ENCODE results near the gene CPA5. TPM values are rescaled to one million over a fixed set of nuclear protein-coding genes. Genes with fewer than 3 reads are reported as not detected.

Gene CPA5
- total RNA-seq, 2 donors from 2014 or later, result not detected

DNA sequence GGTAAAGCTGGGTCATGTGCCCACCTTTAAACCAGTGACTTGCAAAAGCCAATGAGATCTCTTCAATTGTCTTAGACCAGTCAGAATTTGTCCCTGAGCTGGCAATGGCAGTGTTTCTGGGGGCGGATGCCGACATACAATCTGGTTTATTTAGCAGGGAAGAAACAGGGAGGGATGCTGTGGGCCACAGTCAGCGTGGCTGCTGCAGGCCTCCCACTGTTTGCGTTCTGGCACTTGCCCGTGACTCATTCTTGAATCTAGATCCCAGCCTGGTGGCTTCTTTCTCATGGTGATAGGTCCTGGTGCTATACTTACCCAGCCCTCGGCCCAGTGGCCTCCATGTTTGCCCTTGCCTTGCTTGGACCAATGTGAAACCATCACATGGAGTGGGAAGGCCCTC is 32.6 kb downstream of the CPA5 start:
- H3K4me1 ChIP-seq (ENCODE audit: control insufficient read depth in 1 of 2, low read depth in 2 of 2), result peaks cover 28 to 44% of the 10 kb centered on the region in 2 donors
- H3K9me3 ChIP-seq, result no peaks in the 10 kb centered on the region
- H3K36me3 ChIP-seq, result no peaks in the 10 kb centered on the region
- H3K27me3 ChIP-seq (replicated peaks; ENCODE audit: insufficient read depth), result no peaks in the 10 kb centered on the region
- H3K4me3 ChIP-seq, result no peak overlapping the region
- H3K27ac ChIP-seq, result no peak overlapping the region
- TF ChIP-seq, protein P1, sequence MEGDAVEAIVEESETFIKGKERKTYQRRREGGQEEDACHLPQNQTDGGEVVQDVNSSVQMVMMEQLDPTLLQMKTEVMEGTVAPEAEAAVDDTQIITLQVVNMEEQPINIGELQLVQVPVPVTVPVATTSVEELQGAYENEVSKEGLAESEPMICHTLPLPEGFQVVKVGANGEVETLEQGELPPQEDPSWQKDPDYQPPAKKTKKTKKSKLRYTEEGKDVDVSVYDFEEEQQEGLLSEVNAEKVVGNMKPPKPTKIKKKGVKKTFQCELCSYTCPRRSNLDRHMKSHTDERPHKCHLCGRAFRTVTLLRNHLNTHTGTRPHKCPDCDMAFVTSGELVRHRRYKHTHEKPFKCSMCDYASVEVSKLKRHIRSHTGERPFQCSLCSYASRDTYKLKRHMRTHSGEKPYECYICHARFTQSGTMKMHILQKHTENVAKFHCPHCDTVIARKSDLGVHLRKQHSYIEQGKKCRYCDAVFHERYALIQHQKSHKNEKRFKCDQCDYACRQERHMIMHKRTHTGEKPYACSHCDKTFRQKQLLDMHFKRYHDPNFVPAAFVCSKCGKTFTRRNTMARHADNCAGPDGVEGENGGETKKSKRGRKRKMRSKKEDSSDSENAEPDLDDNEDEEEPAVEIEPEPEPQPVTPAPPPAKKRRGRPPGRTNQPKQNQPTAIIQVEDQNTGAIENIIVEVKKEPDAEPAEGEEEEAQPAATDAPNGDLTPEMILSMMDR (IDR thresholded peaks at IDR 0.05), result no peak
- DNase-seq (ENCODE audit: low spot score), result no peak
- ATAC-seq (ENCODE audit: insufficient number of reproducible peaks, low FRiP score, low read depth), result no peak

DNA sequence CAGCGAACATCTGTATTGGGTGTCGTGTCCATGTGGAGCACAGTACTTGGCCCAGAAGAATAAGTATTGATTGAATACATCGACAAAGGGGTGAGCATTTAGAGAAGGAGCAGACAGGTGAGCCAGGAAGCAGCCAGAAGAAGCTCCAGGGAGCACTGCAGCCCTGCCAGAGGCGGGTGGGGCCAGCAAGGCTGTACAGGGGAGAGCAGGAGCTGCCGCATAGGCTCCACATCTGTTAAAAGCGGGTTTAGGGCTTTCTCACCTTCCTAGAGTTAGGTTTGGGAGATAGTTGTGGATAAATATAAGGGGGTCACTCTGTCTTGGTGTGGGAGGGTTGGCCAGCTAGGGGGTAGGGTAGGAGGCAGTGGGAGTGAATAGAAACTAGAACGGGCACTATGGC is 34.4 kb downstream of the CPA5 start:
- Histone ChIP-seq H3K27me3 (replicated peaks; ENCODE audit: insufficient read depth) (no peaks in the 10 kb centered on the region), H3K4me1 (ENCODE audit: control insufficient read depth in 1 of 2, low read depth in 2 of 2) (peaks cover 15 to 26% of the 10 kb centered on the region in 2 donors), H3K36me3 (no peaks in the 10 kb centered on the region), H3K27ac (no peak overlapping the region), H3K9me3 (no peaks in the 10 kb centered on the region), H3K4me3 (no peak overlapping the region)
- no peak for DNase-seq (ENCODE audit: low spot score)
- TF ChIP-seq, protein P1 (IDR thresholded peaks at IDR 0.05), result no peak
- no peak for ATAC-seq (ENCODE audit: insufficient number of reproducible peaks, low FRiP score, low read depth)

DNA sequence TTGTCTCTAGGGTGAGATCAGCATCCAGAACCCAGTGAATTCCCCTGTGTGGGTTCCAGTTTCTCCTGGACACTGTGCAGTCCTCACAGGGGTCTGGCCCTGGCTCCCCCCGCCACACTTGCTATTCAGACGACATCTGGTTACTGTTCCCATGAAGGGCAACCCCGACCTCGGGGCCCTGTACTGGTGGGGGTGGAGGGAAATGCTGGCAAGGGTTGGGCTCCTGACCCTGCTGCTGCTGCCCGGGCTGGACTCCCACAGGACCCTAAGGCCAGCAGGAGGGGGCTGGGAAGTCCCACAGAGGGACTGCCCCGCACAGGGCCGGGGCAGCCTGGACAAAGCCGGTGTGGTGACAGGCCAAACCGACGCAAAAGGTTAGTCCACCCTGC is 34.9 kb downstream of the CPA5 start:
- DNase-seq (ENCODE audit: low spot score) (no peak), ATAC-seq (ENCODE audit: insufficient number of reproducible peaks, low FRiP score, low read depth) (no peak)
- H3K27me3 ChIP-seq (replicated peaks; ENCODE audit: insufficient read depth), result no peaks in the 10 kb centered on the region
- H3K27ac ChIP-seq, result peak overlapping the region; percentile 3 to 19
- no peak overlapping the region for H3K4me3 ChIP-seq
- TF ChIP-seq, protein P1 (IDR thresholded peaks at IDR 0.05), result no peak
- H3K36me3 ChIP-seq, result no peaks in the 10 kb centered on the region
- H3K9me3 ChIP-seq, result no peaks in the 10 kb centered on the region
- peaks cover 10 to 21% of the 10 kb centered on the region in 2 donors for H3K4me1 ChIP-seq (ENCODE audit: control insufficient read depth in 1 of 2, low read depth in 2 of 2)

DNA sequence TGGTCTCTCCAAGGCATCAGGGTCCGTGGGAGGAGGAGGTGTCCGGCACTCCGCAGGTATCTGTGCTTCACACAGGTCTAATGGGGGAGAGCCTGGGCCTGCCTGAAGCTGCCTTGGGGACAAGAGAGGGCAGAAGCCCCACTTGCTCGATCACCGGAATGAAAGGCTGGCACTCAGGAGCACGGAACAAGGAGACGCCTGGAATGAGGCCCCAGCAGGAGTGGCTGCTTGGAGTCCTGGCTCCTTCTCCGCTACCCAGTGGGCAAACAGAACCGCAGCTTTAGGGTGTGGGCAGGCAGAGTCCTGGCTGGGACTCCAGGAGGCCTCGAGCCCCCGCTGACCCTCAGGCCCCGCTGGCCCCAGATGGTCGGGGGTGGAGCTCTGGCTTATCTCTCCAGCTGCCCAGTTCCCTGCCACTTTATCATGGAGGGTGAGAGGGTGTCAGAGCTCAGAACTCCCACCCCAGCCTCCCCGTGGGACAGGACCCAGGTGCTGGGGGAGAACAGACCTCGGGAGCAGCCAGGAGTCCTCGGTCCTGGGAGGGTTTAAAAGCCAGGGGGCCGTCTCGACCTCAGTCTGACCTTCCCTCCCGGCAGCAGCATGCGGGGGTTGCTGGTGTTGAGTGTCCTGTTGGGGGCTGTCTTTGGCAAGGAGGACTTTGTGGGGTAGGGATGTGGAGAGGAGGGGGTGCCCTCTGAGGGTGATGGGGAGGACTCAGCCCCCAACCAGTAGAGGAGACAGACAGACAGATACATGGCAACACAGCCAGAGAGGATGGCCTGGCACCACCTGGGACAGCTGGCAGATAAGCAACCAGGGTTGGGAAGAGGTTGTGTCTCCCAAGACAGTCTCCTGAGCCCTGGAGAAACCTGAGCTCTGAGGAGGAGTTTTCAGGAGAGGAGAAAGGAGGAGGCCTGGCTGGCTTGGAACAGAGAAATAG is 35.6 kb downstream of the CPA5 start, which contains the start of gene CPA1:
TSS of gene CPA1 (plus strand) at position 574 of the 940 bp plus-strand sequence. CDS start at position 601, 27 bp downstream.
- H3K36me3 ChIP-seq, result no peaks in the 10 kb centered on the region
- no peaks in the 10 kb centered on the region for H3K27me3 ChIP-seq (replicated peaks; ENCODE audit: insufficient read depth)
- TF ChIP-seq, protein P1 (IDR thresholded peaks at IDR 0.05), result no peak
- no peak for ATAC-seq (ENCODE audit: insufficient number of reproducible peaks, low FRiP score, low read depth)
- H3K9me3 ChIP-seq, result no peaks in the 10 kb centered on the region
- peaks cover 8 to 16% of the 10 kb centered on the region in 2 donors for H3K4me1 ChIP-seq (ENCODE audit: control insufficient read depth in 1 of 2, low read depth in 2 of 2)
- DNase-seq (ENCODE audit: low spot score), result no peak
- H3K27ac ChIP-seq, result peak within 1 kb of the TSS; percentile 3 to 19
- H3K4me3 ChIP-seq, result no peak within 1 kb of the TSS

DNA sequence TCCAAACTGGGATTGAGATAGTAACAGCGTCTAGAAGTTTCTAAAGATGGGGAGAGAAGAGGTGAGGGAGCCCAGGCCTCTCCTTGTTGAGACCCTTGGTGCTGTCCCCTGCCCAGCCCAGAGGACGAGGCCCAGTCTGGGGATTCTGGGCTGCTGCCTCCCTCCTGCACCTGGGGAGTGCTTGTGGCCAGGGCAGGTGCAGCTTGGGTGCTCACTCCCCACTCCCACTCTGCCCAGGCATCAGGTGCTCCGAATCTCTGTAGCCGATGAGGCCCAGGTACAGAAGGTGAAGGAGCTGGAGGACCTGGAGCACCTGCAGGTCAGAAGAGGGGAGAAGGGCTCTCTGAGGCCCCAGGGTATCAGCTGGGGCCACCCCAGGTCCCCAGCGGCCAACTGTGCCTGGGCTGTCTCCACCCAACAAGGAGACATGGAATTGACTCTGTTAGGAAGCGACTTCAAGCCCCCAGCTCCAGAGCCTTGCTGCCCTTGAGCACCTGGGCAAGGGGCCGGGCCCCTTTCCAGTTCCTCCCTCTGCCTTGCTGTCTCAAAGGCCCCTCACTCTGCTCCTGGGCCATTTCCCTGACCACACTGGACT is 36.3 kb downstream of the CPA5 start:
- Histone ChIP-seq H3K27ac (no peak overlapping the region), H3K36me3 (no peaks in the 10 kb centered on the region)

More for the DNA sequence above, 36.3 kb downstream of the CPA5 start:
- no peaks in the 10 kb centered on the region for H3K27me3 ChIP-seq (replicated peaks; ENCODE audit: insufficient read depth)
- TF ChIP-seq, protein P1 (IDR thresholded peaks at IDR 0.05), result no peak
- ATAC-seq (ENCODE audit: insufficient number of reproducible peaks, low FRiP score, low read depth) (no peak), DNase-seq (ENCODE audit: low spot score) (no peak)
- H3K4me3 ChIP-seq, result no peak overlapping the region
- no peaks in the 10 kb centered on the region for H3K9me3 ChIP-seq
- H3K4me1 ChIP-seq (ENCODE audit: control insufficient read depth in 1 of 2, low read depth in 2 of 2), result peaks cover 8 to 16% of the 10 kb centered on the region in 2 donors
